H9 (cell line): ENCODE measurements around the gene OSBPL10. TPM values are rescaled to one million over a fixed set of nuclear protein-coding genes. Genes with fewer than 3 reads are reported as not detected.

Source experiments
- DNase-seq: peaks from one replicate; pipeline ENCODE4 v3.0.0-alpha.2; 2017
- H2AFZ ChIP-seq: one replicate; pipeline ENCODE4 v1.6.1; 2013; ENCODE audit warnings: mild to moderate bottlenecking, low read length, control low read depth, moderate library complexity
- H2AK5ac ChIP-seq: 2 replicates; pipeline ENCODE4 v1.6.1; 2013; ENCODE audit warnings: low read length, control low read depth, mixed read lengths; ENCODE audit not compliant: insufficient read length
- H2BK120ac ChIP-seq: one replicate; pipeline ENCODE4 v1.6.1; 2013; ENCODE audit warnings: low read depth, mild to moderate bottlenecking, low read length, control low read depth, inconsistent platforms; ENCODE audit not compliant: poor library complexity, severe bottlenecking
- H2BK12ac ChIP-seq: 2 replicates; pipeline ENCODE4 v1.6.1; 2013; ENCODE audit warnings: low read length, control low read depth, mixed read lengths, low read depth; ENCODE audit not compliant: insufficient read length
- H2BK15ac ChIP-seq: 2 replicates; pipeline ENCODE4 v1.6.1; 2013; ENCODE audit warnings: low read depth, low read length, control low read depth
- H2BK20ac ChIP-seq: one replicate; pipeline ENCODE4 v1.6.1; 2013; ENCODE audit warnings: low read depth, mild to moderate bottlenecking, low read length, control low read depth, inconsistent platforms; ENCODE audit not compliant: poor library complexity, severe bottlenecking
- H2BK5ac ChIP-seq: 2 replicates; pipeline ENCODE4 v1.6.1; 2013; ENCODE audit warnings: low read length, control low read depth, mixed read lengths; ENCODE audit not compliant: insufficient read length
- H3K14ac ChIP-seq: 2 replicates; pipeline ENCODE4 v1.6.1; 2013; ENCODE audit warnings: low read length, control low read depth; ENCODE audit not compliant: insufficient read depth
- H3K18ac ChIP-seq: 2 replicates; pipeline ENCODE4 v1.6.1; 2013; ENCODE audit warnings: low read depth, mild to moderate bottlenecking, mixed read lengths, low read length, control low read depth; ENCODE audit not compliant: insufficient read length
- H3K23ac ChIP-seq: 2 replicates; pipeline ENCODE4 v1.6.1; 2013; ENCODE audit warnings: low read length, control low read depth, mixed read lengths, low read depth; ENCODE audit not compliant: insufficient read length
- H3K23me2 ChIP-seq: 2 replicates; pipeline ENCODE4 v1.6.1; 2013; ENCODE audit warnings: low read depth, mild to moderate bottlenecking, mixed read lengths, low read length, control low read depth; ENCODE audit not compliant: insufficient read length, poor library complexity, severe bottlenecking
- H3K27ac ChIP-seq: 2 replicates; pipeline ENCODE4 v1.5.1; 2013; ENCODE audit warnings: low read length, control low read depth, mixed read lengths, low read depth; ENCODE audit not compliant: insufficient read length
- H3K27me3 ChIP-seq: 2 replicates; pipeline ENCODE4 v1.6.1; 2013; ENCODE audit warnings: low read length, control low read depth, inconsistent platforms; ENCODE audit not compliant: insufficient read depth
- H3K4ac ChIP-seq: 2 replicates; pipeline ENCODE4 v1.6.1; 2013; ENCODE audit warnings: low read depth, mild to moderate bottlenecking, control low read depth, inconsistent platforms, low read length, moderate library complexity
- H3K4me1 ChIP-seq: 2 replicates; pipeline ENCODE4 v1.6.1; 2013; ENCODE audit warnings: low read length, control low read depth, inconsistent platforms; ENCODE audit not compliant: insufficient read depth
- H3K4me2 ChIP-seq: 2 replicates; pipeline ENCODE4 v1.6.1; 2013; ENCODE audit warnings: low read length, control low read depth, mixed read lengths; ENCODE audit not compliant: insufficient read length, insufficient read depth
- H3K56ac ChIP-seq: 2 replicates; pipeline ENCODE4 v1.6.1; 2013; ENCODE audit warnings: low read depth, mild to moderate bottlenecking, mixed read lengths, low read length, control low read depth; ENCODE audit not compliant: insufficient read length
- H3K79me1 ChIP-seq: 2 replicates; pipeline ENCODE4 v1.6.1; 2013; ENCODE audit warnings: low read depth, mild to moderate bottlenecking, moderate library complexity, low read length, control low read depth, inconsistent platforms; ENCODE audit not compliant: insufficient read depth, poor library complexity, severe bottlenecking
- H3K79me2 ChIP-seq: 2 replicates; pipeline ENCODE4 v1.6.1; 2013; ENCODE audit warnings: low read length, control low read depth, inconsistent platforms; ENCODE audit not compliant: insufficient read depth
- H3K9ac ChIP-seq: 2 replicates; pipeline ENCODE4 v1.6.1; 2013; ENCODE audit warnings: low read length, control low read depth, mixed read lengths; ENCODE audit not compliant: insufficient read length; ENCODE audit errors: extremely low read depth
- H3K9me3 ChIP-seq: one replicate; pipeline ENCODE4 v1.6.1; 2013; ENCODE audit warnings: low read depth, low read length, inconsistent platforms; ENCODE audit not compliant: control insufficient read depth
- H3T11ph ChIP-seq: one replicate; pipeline ENCODE4 v1.6.1; 2013; ENCODE audit warnings: mild to moderate bottlenecking, low read length, control low read depth, inconsistent platforms
- H4K20me1 ChIP-seq: one replicate; pipeline ENCODE4 v1.6.1; 2013; ENCODE audit not compliant: control insufficient read depth, insufficient read length, insufficient read depth
- H4K5ac ChIP-seq: 2 replicates; pipeline ENCODE4 v1.6.1; 2013; ENCODE audit warnings: low read depth, mild to moderate bottlenecking, mixed read lengths, low read length, control low read depth; ENCODE audit not compliant: insufficient read length
- H4K8ac ChIP-seq: replicated peaks from 2 replicates; pipeline ENCODE4 v1.6.1; 2013; ENCODE audit warnings: low read length, control low read depth, mixed read lengths, low read depth; ENCODE audit not compliant: insufficient read length
- H4K91ac ChIP-seq: 2 replicates; pipeline ENCODE4 v1.6.1; 2013; ENCODE audit warnings: low read depth, mild to moderate bottlenecking, moderate library complexity, mixed read lengths, low read length, control low read depth; ENCODE audit not compliant: insufficient read length
- H3K27ac Mint-ChIP-seq, 3 experiments: 2 replicates in 2 of 3; 3 replicates in 1 of 3; pipeline ENCODE4 v1.8.0; 2020 to 2021; ENCODE audit warnings: mixed read lengths in 3 of 3, mild to moderate bottlenecking in 1 of 3, moderate library complexity in 1 of 3
- H3K27me3 Mint-ChIP-seq: 2 replicates; pipeline ENCODE4 v1.8.0; 2021; ENCODE audit warnings: low read depth, mild to moderate bottlenecking, moderate library complexity, mixed read lengths
- H3K36me3 Mint-ChIP-seq, 3 experiments: 2 replicates in 2 of 3; 3 replicates in 1 of 3; pipeline ENCODE4 v1.8.0; 2020 to 2021; ENCODE audit warnings: low read depth in 3 of 3, mixed read lengths in 3 of 3; ENCODE audit not compliant: insufficient read depth in 1 of 3
- H3K4me1 Mint-ChIP-seq, 2 experiments: 2 replicates each; pipeline ENCODE4 v1.8.0; 2020; ENCODE audit warnings: mixed read lengths in 2 of 2
- H3K4me3 Mint-ChIP-seq, 2 experiments: 2 replicates in 1 of 2; 3 replicates in 1 of 2; pipeline ENCODE4 v1.8.0; 2020 to 2021; ENCODE audit warnings: mild to moderate bottlenecking in 2 of 2, mixed read lengths in 2 of 2, moderate library complexity in 1 of 2
- H3K9me3 Mint-ChIP-seq, 2 experiments: 2 replicates in 1 of 2; 3 replicates in 1 of 2; pipeline ENCODE4 v1.8.0; 2020; ENCODE audit warnings: mild to moderate bottlenecking in 2 of 2, mixed read lengths in 2 of 2, moderate library complexity in 1 of 2
- WGBS: extraction: QIAGEN DNeasy Blood & Tissue Kit; methylation state at CpG from one replicate; pipeline ENCODE4 v1.1.7; 2013; ENCODE audit warnings: missing lambda C conversion rate, low lambda C conversion rate, mixed read lengths; ENCODE audit not compliant: insufficient read length; ENCODE audit errors: extremely low coverage; 5-methylcytosine and 5-hydroxymethylcytosine counted together
- total RNA-seq: library from RNA; stranded (reverse); gene quantifications from 2 replicates; pipeline ENCODE4 v1.2.1, GENCODE V29; 2021
- TF ChIP-seq, protein P1 (sequence below): fragments of 200-600 bp; sonication (generic); conservative IDR thresholded peaks from 3 replicates; pipeline ENCODE4 v1.8.0; 2021; ENCODE audit warnings: antibody characterized with exemption, mild to moderate bottlenecking

Gene OSBPL10
- total RNA-seq, 1 experiment from 2014 or later: 42.7 TPM

- peaks cover 7 to 28% (median 18%) of the 10 kb centered on the region in 3 experiments; a peak in 6 of 7 replicates for H3K36me3 Mint-ChIP-seq
- Histone ChIP-seq H3K79me1 (no peaks in the 10 kb centered on the region), H3K9ac (no peak overlapping the region)
These were observed 310.9 kb downstream of the OSBPL10 start for GRCh38 chr3:31670136-31670535.

More at GRCh38 chr3:31670136-31670535, 310.9 kb downstream of the OSBPL10 start:
- Histone ChIP-seq H3K14ac (no peak overlapping the region), H3K18ac (no peak overlapping the region), H3K23me2 (no peaks in the 10 kb centered on the region), H2AFZ (no peak overlapping the region), H4K5ac (no peak overlapping the region), H3K79me2 (no peaks in the 10 kb centered on the region), H3K27ac (no peak overlapping the region), H2BK5ac (no peak overlapping the region), H2BK15ac (no peak overlapping the region), H2BK120ac (no peak overlapping the region), H2BK12ac (no peak overlapping the region), H3K23ac (no peak overlapping the region), H4K91ac (no peak overlapping the region), H2AK5ac (no peak overlapping the region), H4K8ac (no peak overlapping the region), H3K9me3 (no peaks in the 10 kb centered on the region), H3K4me2 (no peak overlapping the region), H3T11ph (no peak overlapping the region), H4K20me1 (no peaks in the 10 kb centered on the region), H3K4me1 (peaks cover 3% of the 10 kb centered on the region; the same call in 1 of the 2 replicates), H2BK20ac (no peak overlapping the region), H3K4ac (no peak overlapping the region), H3K56ac (no peak overlapping the region), H3K27me3 (no peaks in the 10 kb centered on the region)
- H3K4me1 Mint-ChIP-seq: peaks cover 6 to 8% of the 10 kb centered on the region in 2 experiments; a peak in 3 of 4 replicates
- H3K4me3 Mint-ChIP-seq: no peak overlapping the region
- H3K27me3 Mint-ChIP-seq: no peaks in the 10 kb centered on the region
- no CpG with 5 or more reads among the region's 1 CpG for WGBS
- no peak for DNase-seq
- H3K9me3 Mint-ChIP-seq: no peaks in the 10 kb centered on the region
- no peak overlapping the region for H3K27ac Mint-ChIP-seq
- TF ChIP-seq, protein P1, sequence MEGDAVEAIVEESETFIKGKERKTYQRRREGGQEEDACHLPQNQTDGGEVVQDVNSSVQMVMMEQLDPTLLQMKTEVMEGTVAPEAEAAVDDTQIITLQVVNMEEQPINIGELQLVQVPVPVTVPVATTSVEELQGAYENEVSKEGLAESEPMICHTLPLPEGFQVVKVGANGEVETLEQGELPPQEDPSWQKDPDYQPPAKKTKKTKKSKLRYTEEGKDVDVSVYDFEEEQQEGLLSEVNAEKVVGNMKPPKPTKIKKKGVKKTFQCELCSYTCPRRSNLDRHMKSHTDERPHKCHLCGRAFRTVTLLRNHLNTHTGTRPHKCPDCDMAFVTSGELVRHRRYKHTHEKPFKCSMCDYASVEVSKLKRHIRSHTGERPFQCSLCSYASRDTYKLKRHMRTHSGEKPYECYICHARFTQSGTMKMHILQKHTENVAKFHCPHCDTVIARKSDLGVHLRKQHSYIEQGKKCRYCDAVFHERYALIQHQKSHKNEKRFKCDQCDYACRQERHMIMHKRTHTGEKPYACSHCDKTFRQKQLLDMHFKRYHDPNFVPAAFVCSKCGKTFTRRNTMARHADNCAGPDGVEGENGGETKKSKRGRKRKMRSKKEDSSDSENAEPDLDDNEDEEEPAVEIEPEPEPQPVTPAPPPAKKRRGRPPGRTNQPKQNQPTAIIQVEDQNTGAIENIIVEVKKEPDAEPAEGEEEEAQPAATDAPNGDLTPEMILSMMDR: no peak
